ENCODE data around the gene KIF5C.

The KIF5C gene

GRCh38 chr2:149017116-149017985, 142.3 kb downstream of the KIF5C start:
- peak; percentile 60 for DNase-seq (ENCODE audit: low read depth)

GRCh38 chr2:149018981-149019380, 144.0 kb downstream of the KIF5C start:
- no peak for DNase-seq (ENCODE audit: low read depth)

- no peak for DNase-seq (ENCODE audit: low read depth)
Measured at GRCh38 chr2:149019768-149020167, 144.7 kb downstream of the KIF5C start.

GRCh38 chr2:149020432-149020851, 145.4 kb downstream of the KIF5C start:
- DNase-seq (ENCODE audit: low read depth): no peak

- DNase-seq (ENCODE audit: low read depth): no peak
Measured at GRCh38 chr2:149021271-149021719, 146.3 kb downstream of the KIF5C start.

- DNase-seq (ENCODE audit: low read depth): no peak
Measured at GRCh38 chr2:149021761-149022160, 146.7 kb downstream of the KIF5C start.

GRCh38 chr2:149023091-149023490, 148.1 kb downstream of the KIF5C start:
- no peak for DNase-seq (ENCODE audit: low read depth)

GRCh38 chr2:149027590-149028250, 152.7 kb downstream of the KIF5C start:
- no peak for DNase-seq (ENCODE audit: low read depth)

- DNase-seq (ENCODE audit: low read depth): no peak
Measured at GRCh38 chr2:149028377-149028776, 153.3 kb downstream of the KIF5C start.

GRCh38 chr2:149028891-149029290, 153.9 kb downstream of the KIF5C start:
- no peak for DNase-seq (ENCODE audit: low read depth)

- DNase-seq (ENCODE audit: low read depth): no peak
Measured at GRCh38 chr2:149029307-149029965, 154.4 kb downstream of the KIF5C start.

- DNase-seq (ENCODE audit: low read depth): no peak
Measured at GRCh38 chr2:149031396-149031795, 156.4 kb downstream of the KIF5C start.

- DNase-seq (ENCODE audit: low read depth): no peak
Measured at GRCh38 chr2:149033716-149034115, 158.7 kb downstream of the KIF5C start.

GRCh38 chr2:149034406-149034805, 159.4 kb downstream of the KIF5C start:
- no peak for DNase-seq (ENCODE audit: low read depth)

GRCh38 chr2:149036507-149037293, 161.7 kb downstream of the KIF5C start:
- no peak for DNase-seq (ENCODE audit: low read depth)

- DNase-seq (ENCODE audit: low read depth): no peak
Measured at GRCh38 chr2:149037851-149038250, 162.8 kb downstream of the KIF5C start.

GRCh38 chr2:149038442-149039212, 163.6 kb downstream of the KIF5C start, which contains the start of gene LYPD6B:
Gene LYPD6B (plus strand): TSS chr2:149038699. CDS start chr2:149130949, 92,250 bp downstream.
- DNase-seq (ENCODE audit: low read depth): no peak

- DNase-seq (ENCODE audit: low read depth): no peak
Measured at GRCh38 chr2:149039213-149039724, 164.2 kb downstream of the KIF5C start.

- peak; percentile 9 for DNase-seq (ENCODE audit: low read depth)
Measured at GRCh38 chr2:149040451-149040850, 165.4 kb downstream of the KIF5C start.

GRCh38 chr2:149041482-149041881, 166.5 kb downstream of the KIF5C start:
- DNase-seq (ENCODE audit: low read depth): no peak

- no peak for DNase-seq (ENCODE audit: low read depth)
Measured at GRCh38 chr2:149042881-149043280, 167.9 kb downstream of the KIF5C start.

All from fibroblast of the conjunctiva (primary cell).